Calu3 (cell line): Measurements from ENCODE around the gene RAB11FIP5. TPM values are rescaled to one million over a fixed set of nuclear protein-coding genes. Genes with fewer than 3 reads are reported as not detected.
A peak's percentile ranks its signal among the peaks of the same experiment; 100 is the strongest.

ENCODE experiments used
- BruUV-seq: library from RNA; stranded (reverse); fragments of 400-500 nt; replicated peaks from 2 replicates; lab custom pipeline; 2021; lab: Mats Ljungman, UMichigan
- CTCF ChIA-PET: fragments of 300-600 bp; sonication (Branson Sonifier 250); formaldehyde crosslinking; loops from one replicate; lab custom pipeline; 2022; ENCODE audit warnings: antibody characterized with exemption; lab: Charles Lee
- DNase-seq: peaks from one replicate; pipeline ENCODE4 v3.0.0; 2022
- H3K27ac Mint-ChIP-seq: one replicate; pipeline ENCODE4 v1.8.0; 2022; ENCODE audit warnings: mixed read lengths; ENCODE audit not compliant: unreplicated experiment
- H3K27me3 Mint-ChIP-seq: one replicate; pipeline ENCODE4 v1.8.0; 2022; ENCODE audit warnings: mixed read lengths; ENCODE audit not compliant: unreplicated experiment
- H3K36me3 Mint-ChIP-seq: one replicate; pipeline ENCODE4 v1.8.0; 2022; ENCODE audit warnings: mild to moderate bottlenecking, moderate library complexity, mixed read lengths; ENCODE audit not compliant: insufficient read depth, unreplicated experiment
- H3K4me1 Mint-ChIP-seq: one replicate; pipeline ENCODE4 v1.8.0; 2022; ENCODE audit warnings: mild to moderate bottlenecking, low read depth, mixed read lengths; ENCODE audit not compliant: unreplicated experiment
- H3K4me3 Mint-ChIP-seq: one replicate; pipeline ENCODE4 v1.8.0; 2022; ENCODE audit warnings: mild to moderate bottlenecking, low read depth, moderate library complexity, mixed read lengths; ENCODE audit not compliant: unreplicated experiment
- H3K9me3 Mint-ChIP-seq: one replicate; pipeline ENCODE4 v1.8.0; 2022; ENCODE audit warnings: low read depth, mixed read lengths; ENCODE audit not compliant: unreplicated experiment
- intact Hi-C: fragments of 100-400 bp; cut with micrococcal nuclease; formaldehyde crosslinking; loops from one replicate; pipeline ENCODE4 v1.10.0; 2022; ENCODE audit not compliant: unreplicated experiment
- total RNA-seq: library from RNA; stranded (reverse); gene quantifications from 2 replicates; pipeline ENCODE4 v1.2.3, GENCODE V29; 2022
- TF ChIP-seq, protein P1 (sequence below): fragments of 200-600 bp; IDR thresholded peaks from one replicate; pipeline ENCODE4 v1.8.0; 2022; ENCODE audit warnings: antibody characterized with exemption; ENCODE audit not compliant: unreplicated experiment

Gene RAB11FIP5
- total RNA-seq, 1 experiment from 2014 or later = 20.2 TPM

GRCh38 chr2:73085691-73086090, 27.1 kb downstream of the RAB11FIP5 start:
- no peaks in the 10 kb centered on the region for H3K9me3 Mint-ChIP-seq
- H3K36me3 Mint-ChIP-seq = peaks cover 4% of the 10 kb centered on the region
- DNase-seq = peak; percentile 88
- no peak overlapping the region for H3K27ac Mint-ChIP-seq
- CTCF ChIA-PET = interaction anchor here (1.4 to 2.4 kb wide), 4 partner anchors 71 to 127 kb away, joined by 5 to 22 read pairs (median 10); no protein-coding TSS in a partner anchor
- H3K27me3 Mint-ChIP-seq = no peaks in the 10 kb centered on the region
- TF ChIP-seq, protein P1, sequence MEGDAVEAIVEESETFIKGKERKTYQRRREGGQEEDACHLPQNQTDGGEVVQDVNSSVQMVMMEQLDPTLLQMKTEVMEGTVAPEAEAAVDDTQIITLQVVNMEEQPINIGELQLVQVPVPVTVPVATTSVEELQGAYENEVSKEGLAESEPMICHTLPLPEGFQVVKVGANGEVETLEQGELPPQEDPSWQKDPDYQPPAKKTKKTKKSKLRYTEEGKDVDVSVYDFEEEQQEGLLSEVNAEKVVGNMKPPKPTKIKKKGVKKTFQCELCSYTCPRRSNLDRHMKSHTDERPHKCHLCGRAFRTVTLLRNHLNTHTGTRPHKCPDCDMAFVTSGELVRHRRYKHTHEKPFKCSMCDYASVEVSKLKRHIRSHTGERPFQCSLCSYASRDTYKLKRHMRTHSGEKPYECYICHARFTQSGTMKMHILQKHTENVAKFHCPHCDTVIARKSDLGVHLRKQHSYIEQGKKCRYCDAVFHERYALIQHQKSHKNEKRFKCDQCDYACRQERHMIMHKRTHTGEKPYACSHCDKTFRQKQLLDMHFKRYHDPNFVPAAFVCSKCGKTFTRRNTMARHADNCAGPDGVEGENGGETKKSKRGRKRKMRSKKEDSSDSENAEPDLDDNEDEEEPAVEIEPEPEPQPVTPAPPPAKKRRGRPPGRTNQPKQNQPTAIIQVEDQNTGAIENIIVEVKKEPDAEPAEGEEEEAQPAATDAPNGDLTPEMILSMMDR = peak; percentile 75
- no peak overlapping the region for H3K4me3 Mint-ChIP-seq
- no TSS peak for BruUV-seq
- intact Hi-C loops = loop anchor here (1.0 kb wide), 1 partner anchor 71 kb away; no protein-coding TSS in a partner anchor
- H3K4me1 Mint-ChIP-seq = peaks cover 33% of the 10 kb centered on the region

- H3K9me3 Mint-ChIP-seq = no peaks in the 10 kb centered on the region
- H3K27ac Mint-ChIP-seq = peak overlapping the region; percentile 29
- H3K27me3 Mint-ChIP-seq = no peaks in the 10 kb centered on the region
- CTCF ChIA-PET = interaction anchor here (1.4 to 2.4 kb wide), 5 partner anchors 26 to 127 kb away, joined by 5 to 22 read pairs (median 6); no protein-coding TSS in a partner anchor
- intact Hi-C loops = loop anchor here (1.0 kb wide), 1 partner anchor 71 kb away; no protein-coding TSS in a partner anchor
- peak; percentile 37 for DNase-seq
- BruUV-seq = no TSS peak
- TF ChIP-seq, protein P1 = no peak
- H3K36me3 Mint-ChIP-seq = peaks cover 4% of the 10 kb centered on the region
- no peak overlapping the region for H3K4me3 Mint-ChIP-seq
- peaks cover 26% of the 10 kb centered on the region for H3K4me1 Mint-ChIP-seq
Measured at GRCh38 chr2:73084971-73085370, 27.8 kb downstream of the RAB11FIP5 start.

DNA sequence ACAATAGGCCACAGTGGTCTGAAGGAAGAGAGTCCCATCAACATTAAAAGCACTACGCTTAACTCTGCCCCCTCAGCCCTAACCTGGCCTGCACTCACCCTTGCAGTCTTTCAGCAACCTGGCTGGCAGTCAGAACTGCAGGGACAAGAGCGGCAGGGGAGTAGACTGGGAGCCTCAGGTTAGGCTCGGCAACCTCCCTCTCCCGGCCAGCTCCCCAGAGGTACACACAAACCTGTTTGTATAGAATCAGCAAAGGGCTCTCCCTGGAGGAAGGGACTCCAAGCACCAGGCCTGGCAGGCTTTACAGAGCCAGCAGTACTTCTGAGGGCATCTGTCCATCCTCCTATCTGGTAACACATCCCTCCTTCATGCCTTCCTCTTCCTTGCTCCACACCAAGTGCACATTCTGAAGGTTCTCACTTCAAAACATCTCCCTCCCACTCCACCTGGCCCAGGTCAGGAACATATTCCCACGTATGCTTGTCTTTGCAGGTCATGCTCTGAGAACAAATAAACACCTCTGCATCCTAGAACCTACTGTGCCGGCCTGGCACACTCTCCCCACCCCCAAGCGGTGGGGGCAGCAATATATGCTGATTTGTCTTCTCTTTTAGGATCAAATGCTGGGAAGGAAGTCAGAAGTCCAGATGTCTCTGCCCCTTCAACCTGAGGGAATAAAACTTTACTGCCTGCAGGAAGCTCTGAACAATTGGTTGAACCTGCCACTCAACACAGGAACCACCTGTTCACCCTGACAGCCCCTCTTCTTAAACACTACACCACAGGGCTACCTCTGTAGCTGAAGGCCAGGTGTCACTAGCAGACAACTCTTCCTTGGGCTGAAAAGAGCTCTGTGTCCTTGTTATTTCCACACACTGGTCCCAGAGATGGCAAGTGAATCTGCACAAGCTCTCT, 28.6 kb downstream of the RAB11FIP5 start:
- Mint-ChIP-seq H3K27ac (peak overlapping the region; percentile 29), H3K27me3 (no peaks in the 10 kb centered on the region), H3K36me3 (peaks cover 4% of the 10 kb centered on the region), H3K4me3 (no peak overlapping the region), H3K4me1 (peaks cover 18% of the 10 kb centered on the region), H3K9me3 (no peaks in the 10 kb centered on the region)
- BruUV-seq = no TSS peak
- intact Hi-C loops = no loop called here
- TF ChIP-seq, protein P1 = no peak
- CTCF ChIA-PET = interaction anchor here (1.3 to 2.4 kb wide), 5 partner anchors 27 to 128 kb away, joined by 4 to 22 read pairs (median 6); no protein-coding TSS in a partner anchor
- no peak for DNase-seq

- DNase-seq = no peak
Measured at GRCh38 chr2:73082523-73083410, 30.0 kb downstream of the RAB11FIP5 start.

More at GRCh38 chr2:73082523-73083410, 30.0 kb downstream of the RAB11FIP5 start:
- CTCF ChIA-PET = interaction anchor here (1.3 kb wide), 1 partner anchor 95 kb away, joined by 4 read pairs; no protein-coding TSS in a partner anchor
- Mint-ChIP-seq H3K27ac (no peak overlapping the region), H3K27me3 (no peaks in the 10 kb centered on the region), H3K9me3 (no peaks in the 10 kb centered on the region), H3K36me3 (peaks cover under 1% of the 10 kb centered on the region), H3K4me3 (no peak overlapping the region), H3K4me1 (peaks cover 16% of the 10 kb centered on the region)
- BruUV-seq = no TSS peak
- intact Hi-C loops = no loop called here
- TF ChIP-seq, protein P1 = no peak
